HEK293T (cell line): ENCODE results near the gene LRRC8E.

Experiments
- CTCF ChIA-PET: fragments of 350-600 bp; formaldehyde crosslinking; extraction: SDS; loops from one replicate; lab custom pipeline; 2021; ENCODE audit warnings: antibody characterized with exemption, inconsistent platforms; lab: Yijun Ruan, JAX
- POLR2A ChIA-PET: fragments of 350-600 bp; formaldehyde crosslinking; extraction: SDS; loops from one replicate; lab custom pipeline; 2020; ENCODE audit warnings: antibody characterized with exemption, inconsistent platforms; lab: Yijun Ruan, JAX
- DNase-seq: peaks from one replicate; pipeline ENCODE4 v3.0.0; 2012; ENCODE audit warnings: mixed read lengths; ENCODE audit errors: extremely low spot score
- ARNT ChIP-seq: fragments of 450-650 bp; IDR thresholded peaks from 2 replicates; pipeline ENCODE4 v1.6.1; 2017; ENCODE audit warnings: mild to moderate bottlenecking
- BHLHE40 ChIP-seq: fragments of 450-650 bp; IDR thresholded peaks from 2 replicates; pipeline ENCODE4 v1.6.1; 2016; ENCODE audit warnings: mild to moderate bottlenecking, moderate library complexity, borderline replicate concordance
- CTBP1 ChIP-seq: fragments of 450-650 bp; IDR thresholded peaks from 2 replicates; pipeline ENCODE4 v1.6.1; 2016; ENCODE audit warnings: borderline replicate concordance
- ELF4 ChIP-seq: fragments of 450-650 bp; IDR thresholded peaks from 2 replicates; pipeline ENCODE4 v1.6.1; 2017; ENCODE audit warnings: antibody characterized with exemption
- FOXA1 ChIP-seq: fragments of 450-650 bp; IDR thresholded peaks from 2 replicates; pipeline ENCODE4 v1.6.1; 2016; ENCODE audit warnings: mild to moderate bottlenecking
- FOXK2 ChIP-seq: fragments of 450-650 bp; IDR thresholded peaks from 2 replicates; pipeline ENCODE4 v1.6.1; 2016; ENCODE audit warnings: mild to moderate bottlenecking
- FOXM1 ChIP-seq: fragments of 450-650 bp; IDR thresholded peaks from 2 replicates; pipeline ENCODE4 v1.6.1; 2017; ENCODE audit warnings: mild to moderate bottlenecking, borderline replicate concordance
- HDGF ChIP-seq: fragments of 450-650 bp; IDR thresholded peaks from 2 replicates; pipeline ENCODE4 v1.6.1; 2017; ENCODE audit warnings: antibody characterized with exemption, borderline replicate concordance
- L3MBTL2 ChIP-seq: fragments of 450-650 bp; conservative IDR thresholded peaks from 2 replicates; pipeline ENCODE4 v1.6.1; 2016; ENCODE audit warnings: mild to moderate bottlenecking
- LEF1 ChIP-seq: fragments of 450-650 bp; IDR thresholded peaks from 2 replicates; pipeline ENCODE4 v1.6.1; 2017; ENCODE audit warnings: mild to moderate bottlenecking, borderline replicate concordance
- NFRKB ChIP-seq: fragments of 450-650 bp; IDR thresholded peaks from 2 replicates; pipeline ENCODE4 v1.6.1; 2016; ENCODE audit warnings: mild to moderate bottlenecking, moderate library complexity
- SP1 ChIP-seq: fragments of 450-650 bp; IDR thresholded peaks from 2 replicates; pipeline ENCODE4 v1.6.1; 2017
- SUZ12 ChIP-seq: fragments of 450-650 bp; IDR thresholded peaks from 2 replicates; pipeline ENCODE4 v1.6.1; 2016; ENCODE audit warnings: mild to moderate bottlenecking
- TARDBP ChIP-seq: fragments of 450-650 bp; IDR thresholded peaks from 2 replicates; pipeline ENCODE4 v1.6.1; 2016
- ZNF384 ChIP-seq: fragments of 450-650 bp; IDR thresholded peaks from 2 replicates; pipeline ENCODE4 v1.6.1; 2016
- TF ChIP-seq, protein P1 (sequence below): fragments of 450-650 bp; IDR thresholded peaks from 2 replicates; pipeline ENCODE4 v1.6.1; 2016

LRRC8E gene

DNA sequence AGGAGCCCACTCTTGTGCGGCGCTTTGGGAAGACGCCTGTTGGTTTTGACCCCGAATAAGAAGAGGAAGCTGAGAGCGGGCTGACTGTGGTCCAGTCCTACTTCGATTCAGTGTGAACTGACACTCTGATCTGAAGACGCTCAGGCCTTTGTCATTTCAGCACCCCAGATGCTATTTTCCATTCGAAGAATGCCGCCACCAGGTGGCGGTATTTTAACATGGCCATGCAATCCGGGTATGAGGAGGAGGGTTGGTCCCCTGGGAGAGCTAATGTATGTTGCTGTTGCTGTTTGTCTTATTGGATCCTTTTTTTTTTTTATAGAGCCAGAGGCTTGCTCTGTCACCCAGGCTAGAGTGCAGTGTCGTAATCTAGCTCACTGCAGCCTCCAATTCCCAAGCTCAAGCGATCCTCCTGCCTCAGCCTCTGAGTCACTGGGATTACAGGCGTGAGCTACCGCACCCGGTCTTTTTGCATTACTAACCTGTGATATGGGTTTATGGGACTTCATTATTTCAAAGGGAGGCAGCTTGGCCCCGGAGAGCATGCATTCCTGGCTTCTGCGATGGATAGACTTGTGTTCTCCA is 56.0 kb downstream of the LRRC8E start:
- TF ChIP-seq L3MBTL2 (peak; percentile 62), FOXM1 (no peak), FOXA1 (no peak), ZNF384 (peak; percentile 74), NFRKB (no peak), HDGF (no peak), SUZ12 (no peak), ARNT (no peak)
- DNase-seq: peak; percentile 77
- POLR2A ChIA-PET: interaction anchor here (0.6 to 2.5 kb wide), 24 partner anchors 8 to 377 kb away, joined by 3 to 32 read pairs (median 4); partner anchors contain the start of genes CTXN1, ELAVL1, LRRC8E and MAP2K7
- CTCF ChIA-PET: interaction anchor here (0.6 to 2.8 kb wide), 11 partner anchors 11 to 177 kb away, joined by 3 to 29 read pairs (median 5); no protein-coding TSS in a partner anchor

DNA sequence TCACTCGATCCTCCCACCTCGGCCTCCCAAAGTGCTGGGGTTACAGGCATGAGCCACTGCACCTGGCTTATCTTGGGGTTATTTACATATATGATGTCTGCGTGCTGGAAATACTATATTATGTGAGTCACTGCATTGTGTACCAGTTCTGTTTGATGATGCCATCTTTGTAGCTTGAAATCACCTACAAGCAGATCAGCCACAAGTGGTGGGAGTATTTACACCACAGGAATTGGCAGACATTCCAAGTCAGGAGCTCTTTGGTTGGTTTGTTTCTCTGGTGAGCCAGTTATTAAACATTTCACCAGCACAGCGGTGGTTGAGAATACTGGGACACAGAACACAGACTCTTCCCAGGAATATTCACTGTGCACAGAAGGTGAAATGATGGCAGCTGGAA is 59.6 kb downstream of the LRRC8E start:
- ChIA-PET POLR2A (no interaction called here), CTCF (no interaction called here)
- TF ChIP-seq LEF1 (no peak), CTBP1 (no peak), HDGF (no peak), L3MBTL2 (no peak), ELF4 (no peak), FOXK2 (no peak), TARDBP (no peak), ARNT (no peak), NFRKB (no peak), SP1 (no peak), FOXM1 (no peak), ZNF384 (no peak), SUZ12 (no peak), BHLHE40 (no peak)
- TF ChIP-seq, protein P1, sequence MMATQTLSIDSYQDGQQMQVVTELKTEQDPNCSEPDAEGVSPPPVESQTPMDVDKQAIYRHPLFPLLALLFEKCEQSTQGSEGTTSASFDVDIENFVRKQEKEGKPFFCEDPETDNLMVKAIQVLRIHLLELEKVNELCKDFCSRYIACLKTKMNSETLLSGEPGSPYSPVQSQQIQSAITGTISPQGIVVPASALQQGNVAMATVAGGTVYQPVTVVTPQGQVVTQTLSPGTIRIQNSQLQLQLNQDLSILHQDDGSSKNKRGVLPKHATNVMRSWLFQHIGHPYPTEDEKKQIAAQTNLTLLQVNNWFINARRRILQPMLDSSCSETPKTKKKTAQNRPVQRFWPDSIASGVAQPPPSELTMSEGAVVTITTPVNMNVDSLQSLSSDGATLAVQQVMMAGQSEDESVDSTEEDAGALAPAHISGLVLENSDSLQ: no peak
- DNase-seq: no peak
